ENCODE results near the gene MEGF9.
A peak's percentile ranks its signal among the peaks of the same experiment; 100 is the strongest.

The MEGF9 gene

GRCh38 chr9:120626512-120626911 is 87.8 kb downstream of the MEGF9 start:
- no peak for FAIRE-seq
- no peak for DNase-seq (ENCODE audit: low spot score)

GRCh38 chr9:120625222-120625621 is 89.0 kb downstream of the MEGF9 start:
- no peak for DNase-seq (ENCODE audit: low spot score)
- no peak for FAIRE-seq

- FAIRE-seq = no peak
- DNase-seq (ENCODE audit: low spot score) = no peak
Observed at GRCh38 chr9:120622790-120623189, 91.5 kb downstream of the MEGF9 start.

- FAIRE-seq (no peak), DNase-seq (ENCODE audit: low spot score) (no peak)
Observed at GRCh38 chr9:120621941-120622340, 92.3 kb downstream of the MEGF9 start.

- no peak for FAIRE-seq
- peak; percentile 40 for DNase-seq (ENCODE audit: low spot score)
Observed at GRCh38 chr9:120619751-120620655, 94.3 kb downstream of the MEGF9 start.

GRCh38 chr9:120616966-120617935 is 97.0 kb downstream of the MEGF9 start:
- no peak for DNase-seq (ENCODE audit: low spot score)
- no peak for FAIRE-seq

GRCh38 chr9:120612218-120612617 is 102.1 kb downstream of the MEGF9 start:
- DNase-seq (ENCODE audit: low spot score) = no peak
- no peak for FAIRE-seq

- DNase-seq (ENCODE audit: low spot score) (no peak), FAIRE-seq (no peak)
Observed at GRCh38 chr9:120611690-120612068, 102.6 kb downstream of the MEGF9 start.

GRCh38 chr9:120610975-120611689 is 103.1 kb downstream of the MEGF9 start:
- FAIRE-seq (no peak), DNase-seq (ENCODE audit: low spot score) (no peak)

GRCh38 chr9:120609636-120610035 is 104.6 kb downstream of the MEGF9 start:
- DNase-seq (ENCODE audit: low spot score) = no peak
- FAIRE-seq = no peak

- no peak for DNase-seq (ENCODE audit: low spot score)
- FAIRE-seq = no peak
Observed at GRCh38 chr9:120608421-120608820, 105.8 kb downstream of the MEGF9 start.

- no peak for DNase-seq (ENCODE audit: low spot score)
Observed at GRCh38 chr9:120603591-120603990, 110.7 kb downstream of the MEGF9 start.

GRCh38 chr9:120603010-120603409 is 111.3 kb downstream of the MEGF9 start:
- FAIRE-seq (no peak), DNase-seq (ENCODE audit: low spot score) (no peak)

More at GRCh38 chr9:120603591-120603990, 110.7 kb downstream of the MEGF9 start:
- FAIRE-seq = no peak

- FAIRE-seq (no peak), DNase-seq (ENCODE audit: low spot score) (no peak)
Observed at GRCh38 chr9:120593955-120594277, 120.4 kb downstream of the MEGF9 start.

GRCh38 chr9:120593250-120593954 is 120.9 kb downstream of the MEGF9 start:
- DNase-seq (ENCODE audit: low spot score) = no peak
- no peak for FAIRE-seq

GRCh38 chr9:120592210-120592609 is 122.1 kb downstream of the MEGF9 start:
- DNase-seq (ENCODE audit: low spot score) (no peak), FAIRE-seq (no peak)

- no peak for FAIRE-seq
- no peak for DNase-seq (ENCODE audit: low spot score)
Observed at GRCh38 chr9:120587328-120587727, 126.9 kb downstream of the MEGF9 start.

GRCh38 chr9:120583958-120584369 is 130.3 kb downstream of the MEGF9 start:
- FAIRE-seq (no peak), DNase-seq (ENCODE audit: low spot score) (peak; percentile 61)

GRCh38 chr9:120580051-120580896 is 134.0 kb downstream of the MEGF9 start, which contains the start of gene CDK5RAP2:
TSS of gene CDK5RAP2 (minus strand) at chr9:120580167. CDS start at chr9:120579978, 189 bp downstream.
- DNase-seq (ENCODE audit: low spot score) (peak; percentile 93), FAIRE-seq (no peak)
